BLaER1 treated with 17β-estradiol and CSF1 and Interleukin-3, amounts not matched to agents 10 nM and 100 nM (cell line): ENCODE data around the gene APOE.

Experiments
- H3K27ac ChIP-seq, 11 experiments: shearing (Covaris generic); formaldehyde crosslinking; 2 replicates each; pipeline ENCODE4 v1.8.1; 2022
- H3K27me3 ChIP-seq, 11 experiments: shearing (Covaris generic); formaldehyde crosslinking; 2 replicates each; pipeline ENCODE4 v1.8.1; 2022
- H3K36me3 ChIP-seq, 11 experiments: shearing (Covaris generic); formaldehyde crosslinking; 2 replicates each; pipeline ENCODE4 v1.8.1; 2022
- H3K4me1 ChIP-seq, 10 experiments: shearing (Covaris generic); formaldehyde crosslinking; 2 replicates each; pipeline ENCODE4 v1.8.1; 2022
- H3K4me2 ChIP-seq, 11 experiments: shearing (Covaris generic); formaldehyde crosslinking; 2 replicates each; pipeline ENCODE4 v1.8.1; 2022
- H3K4me3 ChIP-seq, 10 experiments: shearing (Covaris generic); formaldehyde crosslinking; 2 replicates each; pipeline ENCODE4 v1.8.1; 2022
- H3K9ac ChIP-seq, 11 experiments: shearing (Covaris generic); formaldehyde crosslinking; 2 replicates each; pipeline ENCODE4 v1.8.1; 2022
- H3K9me3 ChIP-seq, 11 experiments: shearing (Covaris generic); formaldehyde crosslinking; replicated peaks in 1 of 11; 2 replicates each; pipeline ENCODE4 v1.8.1; 2022
- H4K20me1 ChIP-seq, 11 experiments: shearing (Covaris generic); formaldehyde crosslinking; 2 replicates each; pipeline ENCODE4 v1.8.1; 2022
- Cebpa-rat ChIP-seq, 11 experiments: shearing (Covaris generic); IDR thresholded peaks; 2 replicates each; pipeline ENCODE4 v1.8.1; 2022

APOE gene

DNA sequence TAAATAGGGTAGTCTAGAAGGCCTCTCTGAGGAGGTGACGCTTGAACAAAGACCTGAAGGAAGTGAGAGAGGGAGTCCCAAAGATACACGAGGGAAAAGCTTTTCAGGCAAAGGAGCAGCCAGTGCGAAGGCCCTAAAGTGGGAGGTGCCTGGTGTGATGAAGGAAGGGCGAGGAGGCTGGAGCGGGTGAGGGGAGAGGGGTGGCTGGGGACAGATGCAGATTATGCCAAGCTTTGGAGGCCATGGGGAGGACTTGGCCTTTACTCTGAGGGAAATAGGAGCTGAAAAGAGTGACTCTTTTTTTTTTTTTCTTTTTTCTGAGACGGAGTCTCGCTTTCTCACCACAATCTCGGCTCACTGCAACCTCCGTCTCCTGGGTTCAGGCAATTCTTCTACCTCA lies 52.5 kb downstream of the APOE start:
- no peak overlapping the region for H3K4me3 ChIP-seq
- no peaks in the 10 kb centered on the region for H3K27me3 ChIP-seq
- peaks cover 28 to 57% (median 42%) of the 10 kb centered on the region in 11 experiments for H3K36me3 ChIP-seq
- H3K4me2 ChIP-seq = peak overlapping the region; percentile 88 to 100 (median 97); a peak in 18 of 22 replicates
- TF ChIP-seq Cebpa-rat (IDR thresholded peaks at IDR 0.05) = no peak
- peaks cover 62 to 77% (median 74%) of the 10 kb centered on the region in 11 experiments for H4K20me1 ChIP-seq
- no peaks in the 10 kb centered on the region for H3K9me3 ChIP-seq
- peak overlapping the region; percentile 90 to 99 (median 96); a peak in 21 of 22 replicates for H3K9ac ChIP-seq
- H3K27ac ChIP-seq = peak overlapping the region in 3 of 11 experiments; percentile 22 to 97 (median 24); a peak in 3 of 22 replicates
- peaks cover 54 to 69% (median 65%) of the 10 kb centered on the region in 10 experiments for H3K4me1 ChIP-seq
